Mucosa of gallbladder (tissue), 1 donor: ENCODE results near the gene POPDC2. TPM values are rescaled to one million over a fixed set of nuclear protein-coding genes. Genes with fewer than 3 reads are reported as not detected.
"Not testable (repeated sequence)": the region's sequence is repeated elsewhere in the genome, so short reads cannot be mapped to it uniquely, and the experiment has no call there.

ENCODE experiments used
- DNase-seq: peaks from one replicate; pipeline ENCODE4 v3.0.0-alpha.2; 2020; ENCODE audit warnings: low spot score
- total RNA-seq: library from RNA; stranded (reverse); gene quantifications from one replicate; pipeline ENCODE4 v1.2.1, GENCODE V29; 2021
- donor health status: DM: no; HTN: no; CAD: no.

The POPDC2 gene
- total RNA-seq, 1 donor from 2014 or later, result 53.2 TPM

- no peak for DNase-seq
Measured at GRCh38 chr3:119613201-119613600, 47.2 kb downstream of the POPDC2 start.

GRCh38 chr3:119611664-119612063 is 48.7 kb downstream of the POPDC2 start:
- DNase-seq, result no peak

GRCh38 chr3:119609301-119609700 is 51.1 kb downstream of the POPDC2 start:
- no peak for DNase-seq

- no peak for DNase-seq
Measured at GRCh38 chr3:119608405-119609000, 51.9 kb downstream of the POPDC2 start.

GRCh38 chr3:119604878-119605277 is 55.5 kb downstream of the POPDC2 start:
- no peak for DNase-seq

- no peak for DNase-seq
Measured at GRCh38 chr3:119602676-119603075, 57.7 kb downstream of the POPDC2 start.

GRCh38 chr3:119601154-119601553 is 59.2 kb downstream of the POPDC2 start:
- no peak for DNase-seq

GRCh38 chr3:119600732-119601131 is 59.7 kb downstream of the POPDC2 start:
- no peak for DNase-seq

- no peak for DNase-seq
Measured at GRCh38 chr3:119599558-119600174, 60.7 kb downstream of the POPDC2 start.

GRCh38 chr3:119598410-119599098 is 61.8 kb downstream of the POPDC2 start:
- DNase-seq, result no peak

- no peak for DNase-seq
Measured at GRCh38 chr3:119597548-119598288, 62.7 kb downstream of the POPDC2 start, which contains the start of gene PLA1A. TSS of gene PLA1A (plus strand) at chr3:119597885. CDS start at chr3:119597914, 29 bp downstream.

- DNase-seq, result no peak
Measured at GRCh38 chr3:119596398-119596797, 64.0 kb downstream of the POPDC2 start.

GRCh38 chr3:119595639-119596334 is 64.6 kb downstream of the POPDC2 start:
- no peak for DNase-seq

GRCh38 chr3:119594929-119595328 is 65.5 kb downstream of the POPDC2 start:
- not testable (repeated sequence) for DNase-seq

- no peak for DNase-seq
Measured at GRCh38 chr3:119594066-119594465, 66.3 kb downstream of the POPDC2 start.

- no peak for DNase-seq
Measured at GRCh38 chr3:119592861-119593260, 67.5 kb downstream of the POPDC2 start.

Other genes starting within 250 kb of the POPDC2 start
- gene TMEM39A, start 197.0 kb downstream of the POPDC2 start, total RNA-seq, result 35.3 TPM
- 17.9 TPM for gene POGLUT1, start 191.6 kb downstream of the POPDC2 start, total RNA-seq
- 114 TPM for gene TIMMDC1, start 162.0 kb downstream of the POPDC2 start, total RNA-seq
- gene CD80, start 101.0 kb downstream of the POPDC2 start, total RNA-seq, result 0.46 TPM
- 9.5 TPM for gene ADPRH, start 81.1 kb downstream of the POPDC2 start, total RNA-seq
- gene PLA1A, start 62.7 kb downstream of the POPDC2 start, total RNA-seq, result 1.6 TPM
- gene COX17, start 16.8 kb upstream of the POPDC2 start, total RNA-seq, result 45.1 TPM
- 6.7 TPM for gene CFAP91, start 42.4 kb upstream of the POPDC2 start, total RNA-seq
- 106 TPM for gene NR1I2, start 121.5 kb upstream of the POPDC2 start, total RNA-seq